T-cell (primary cell): ENCODE results near the gene TMEM254. TPM values are rescaled to one million over a fixed set of nuclear protein-coding genes. Genes with fewer than 3 reads are reported as not detected.
A peak's percentile ranks its signal among the peaks of the same experiment; 100 is the strongest.
"Not testable (repeated sequence)": the region's sequence is repeated elsewhere in the genome, so short reads cannot be mapped to it uniquely, and the experiment has no call there.

Experiments
- ATAC-seq, 4 experiments: fragments of 200-7000 bp in 3 of 4; fragments of 150-1000 bp in 1 of 4; cut with Tn5 transposase; replicated peaks in 1 of 4; 1 replicate in 3 of 4; 2 replicates in 1 of 4; pipeline ENCODE4 v1.10.0; 2021; ENCODE audit warnings: moderate library complexity in 3 of 4, mild to moderate bottlenecking in 2 of 4, moderate number of reproducible peaks in 1 of 4
- CTCF ChIA-PET, 2 donors: fragments of 300-600 bp; sonication (Branson Sonifier 250); formaldehyde crosslinking; loops; one replicate each; lab custom pipeline; 2022; ENCODE audit warnings: antibody characterized with exemption in 2 of 2; lab: Charles Lee
- POLR2A ChIA-PET, 2 donors: fragments of 300-600 bp; sonication (Branson Sonifier 250); formaldehyde crosslinking; loops; one replicate each; lab custom pipeline; 2022; ENCODE audit warnings: antibody characterized with exemption in 2 of 2; lab: Charles Lee
- DNase-seq, 35 experiments: peaks; one replicate each; pipeline versions ENCODE4 v3.0.0 to v3.0.0-alpha.2; 2013 to 2023
- H3K27ac ChIP-seq: one replicate; pipeline ENCODE4 v1.5.1; 2013; ENCODE audit warnings: low read length
- H3K27me3 ChIP-seq, 2 experiments: replicated peaks in 1 of 2; 1 replicate in 1 of 2; 2 replicates in 1 of 2; pipeline versions ENCODE4 v1.6.1 to v1.7.0; 2013; ENCODE audit warnings: low read length in 1 of 2, mixed read lengths in 1 of 2; ENCODE audit not compliant: control insufficient read depth in 2 of 2, insufficient read depth in 2 of 2; ENCODE audit errors: extremely low read depth in 1 of 2
- H3K36me3 ChIP-seq, 2 donors: 1 replicate in 1 of 2; 2 replicates in 1 of 2; pipeline versions ENCODE4 v1.6.1 to v1.7.0; 2013; ENCODE audit warnings: low read length in 1 of 2; ENCODE audit not compliant: control insufficient read depth in 2 of 2, insufficient read depth in 1 of 2; ENCODE audit errors: extremely low read depth in 1 of 2
- H3K4me1 ChIP-seq, 2 experiments: 1 replicate in 1 of 2; 2 replicates in 1 of 2; pipeline versions ENCODE4 v1.6.1 to v1.7.0; 2013; ENCODE audit warnings: low read length in 2 of 2, mixed read lengths in 1 of 2; ENCODE audit not compliant: insufficient read depth in 2 of 2, control insufficient read depth in 1 of 2; ENCODE audit errors: extremely low read depth in 1 of 2
- H3K4me3 ChIP-seq, 2 donors: 1 replicate in 1 of 2; 2 replicates in 1 of 2; pipeline versions ENCODE4 v1.5.1 to v1.7.0; 2013; ENCODE audit warnings: mild to moderate bottlenecking in 2 of 2, low read length in 1 of 2, moderate library complexity in 1 of 2; ENCODE audit not compliant: control insufficient read depth in 1 of 2; ENCODE audit errors: extremely low read depth in 1 of 2
- H3K9me3 ChIP-seq: 2 replicates; pipeline ENCODE4 v1.7.0; 2013
- H3K27ac Mint-ChIP-seq, 2 donors: one replicate each; pipeline ENCODE4 v1.8.0; 2020 to 2021; ENCODE audit warnings: mild to moderate bottlenecking in 2 of 2, mixed read lengths in 2 of 2
- H3K27me3 Mint-ChIP-seq, 2 donors: one replicate each; pipeline ENCODE4 v1.8.0; 2021 to 2022; ENCODE audit warnings: mixed read lengths in 2 of 2
- H3K36me3 Mint-ChIP-seq: one replicate; pipeline ENCODE4 v1.8.0; 2021; ENCODE audit warnings: mixed read lengths
- H3K4me1 Mint-ChIP-seq, 3 donors: one replicate each; pipeline ENCODE4 v1.8.0; 2020 to 2022; ENCODE audit warnings: mixed read lengths in 3 of 3, mild to moderate bottlenecking in 1 of 3
- H3K4me3 Mint-ChIP-seq, 3 donors: one replicate each; pipeline ENCODE4 v1.8.0; 2020 to 2022; ENCODE audit warnings: mild to moderate bottlenecking in 3 of 3, mixed read lengths in 3 of 3, moderate library complexity in 3 of 3
- H3K9me3 Mint-ChIP-seq, 3 donors: one replicate each; pipeline ENCODE4 v1.8.0; 2020 to 2022; ENCODE audit warnings: mixed read lengths in 3 of 3
- WGBS: methylation state at CpG from one replicate; pipeline ENCODE4 v1.1.5; 2013; ENCODE audit warnings: missing lambda C conversion rate; ENCODE audit not compliant: insufficient coverage; 5-methylcytosine and 5-hydroxymethylcytosine counted together
- total RNA-seq, 35 experiments: library from RNA in 6 of 35; stranded (reverse) in 6 of 35; fragments of 120-200 nt in 1 of 35; gene quantifications; one replicate each; pipeline versions ENCODE4 v1.2.1 to v1.2.4 and lab custom pipeline; 2013 to 2026

The TMEM254 gene
- total RNA-seq, 5 donors from 2014 or later (not counting 1 experiment from before 2014, with no cell fraction given) = 9.6 to 16.6 (median 13.3) TPM

DNA sequence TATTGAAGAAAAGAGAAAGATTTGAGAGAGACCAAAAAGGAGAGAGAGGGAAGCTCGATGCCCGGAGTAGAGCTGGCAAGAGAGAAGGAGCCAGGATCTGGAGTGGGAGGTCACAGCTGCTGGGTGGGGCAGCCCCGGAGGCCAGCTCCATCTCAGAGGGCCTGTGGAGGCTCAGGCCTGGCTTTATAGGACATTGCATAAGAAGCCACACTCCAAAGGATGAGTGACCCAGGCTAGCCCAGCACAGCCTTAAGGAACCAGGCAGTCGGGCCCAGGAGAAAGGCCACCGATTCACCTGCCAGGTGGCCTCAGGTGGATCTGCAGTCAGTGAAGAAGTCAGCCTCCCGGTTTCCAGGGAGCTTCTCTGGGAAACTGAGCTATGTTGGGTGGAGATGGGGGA, 54.7 kb downstream of the TMEM254 start:
- ChIA-PET POLR2A (no interaction called here), CTCF (interaction anchor here in 1 of 2 donors (0.7 kb wide), 1 partner anchor 136 kb away, joined by 7 read pairs; no protein-coding TSS in a partner anchor)
- Histone ChIP-seq H3K36me3 (no peaks in the 10 kb centered on the region), H3K27ac (no peak overlapping the region), H3K27me3 (peaks cover 6 to 56% of the 10 kb centered on the region in 2 experiments), H3K9me3 (no peaks in the 10 kb centered on the region), H3K4me1 (peaks cover 0 to 5% of the 10 kb centered on the region in 2 experiments), H3K4me3 (no peak overlapping the region)
- H3K36me3 Mint-ChIP-seq = no peaks in the 10 kb centered on the region
- WGBS = 69% methylated on average over 5 of the region's 6 CpGs
- H3K27ac Mint-ChIP-seq = no peak overlapping the region
- DNase-seq (no peak), ATAC-seq (no peak)
- H3K4me3 Mint-ChIP-seq = peak overlapping the region in 1 of 3 donors; percentile 9
- H3K9me3 Mint-ChIP-seq = no peaks in the 10 kb centered on the region
- peaks cover 32 to 46% of the 10 kb centered on the region in 2 donors for H3K27me3 Mint-ChIP-seq
- peaks cover 3 to 8% (median 7%) of the 10 kb centered on the region in 3 donors for H3K4me1 Mint-ChIP-seq

GRCh38 chr10:80133687-80134086, 55.2 kb downstream of the TMEM254 start:
- H3K27me3 ChIP-seq = peaks cover 6 to 56% of the 10 kb centered on the region in 2 experiments
- ATAC-seq, H3K4me3 Mint-ChIP-seq, H3K4me3 ChIP-seq, H3K9me3 ChIP-seq, H3K27ac ChIP-seq, POLR2A ChIA-PET, H3K27ac Mint-ChIP-seq, H3K9me3 Mint-ChIP-seq, DNase-seq, H3K36me3 Mint-ChIP-seq, H3K4me1 Mint-ChIP-seq, H3K4me1 ChIP-seq, H3K36me3 ChIP-seq: not testable (repeated sequence)
- CTCF ChIA-PET = interaction anchor here in 1 of 2 donors (0.7 kb wide), 1 partner anchor 136 kb away, joined by 7 read pairs; no protein-coding TSS in a partner anchor
- peaks cover 35 to 51% of the 10 kb centered on the region in 2 donors for H3K27me3 Mint-ChIP-seq
- 88% methylated on average over 5 of the region's 9 CpGs for WGBS

DNA sequence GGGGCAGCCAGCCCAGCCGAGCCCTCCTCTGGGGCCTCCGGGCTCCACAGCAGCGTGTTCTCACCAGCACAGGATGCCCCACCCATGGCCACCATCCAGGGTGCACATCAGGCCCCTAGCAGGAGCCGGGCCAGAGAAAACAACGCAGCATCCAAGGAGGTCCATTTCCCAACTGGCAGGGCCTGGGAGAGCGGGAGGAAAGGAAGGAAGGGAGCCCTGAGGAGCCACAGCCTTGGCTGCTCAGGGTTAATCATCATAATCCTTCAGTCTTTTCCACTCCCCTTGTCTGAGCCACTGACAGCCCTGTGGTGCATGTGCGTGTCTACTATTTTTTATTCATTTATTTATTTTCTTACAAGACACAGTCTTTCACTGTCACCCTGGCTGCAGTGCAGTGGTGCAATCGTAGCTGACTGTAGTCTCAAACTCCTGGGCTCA, 57.7 kb downstream of the TMEM254 start:
- no peak overlapping the region for H3K4me3 ChIP-seq
- H3K36me3 Mint-ChIP-seq = no peaks in the 10 kb centered on the region
- no peak overlapping the region for H3K27ac ChIP-seq
- peaks cover 0 to 5% of the 10 kb centered on the region in 2 experiments for H3K4me1 ChIP-seq
- POLR2A ChIA-PET = no interaction called here
- peaks cover 3 to 8% (median 7%) of the 10 kb centered on the region in 3 donors for H3K4me1 Mint-ChIP-seq
- H3K27ac Mint-ChIP-seq = no peak overlapping the region
- WGBS = 77% methylated on average over 6 of the region's 8 CpGs
- no peaks in the 10 kb centered on the region for H3K9me3 Mint-ChIP-seq
- DNase-seq = no peak
- ATAC-seq = no peak
- peaks cover 6 to 62% of the 10 kb centered on the region in 2 experiments for H3K27me3 ChIP-seq
- peaks cover 27 to 59% of the 10 kb centered on the region in 2 donors for H3K27me3 Mint-ChIP-seq
- CTCF ChIA-PET = no interaction called here
- no peak overlapping the region for H3K4me3 Mint-ChIP-seq
- H3K9me3 ChIP-seq = no peaks in the 10 kb centered on the region
- no peaks in the 10 kb centered on the region for H3K36me3 ChIP-seq

DNA sequence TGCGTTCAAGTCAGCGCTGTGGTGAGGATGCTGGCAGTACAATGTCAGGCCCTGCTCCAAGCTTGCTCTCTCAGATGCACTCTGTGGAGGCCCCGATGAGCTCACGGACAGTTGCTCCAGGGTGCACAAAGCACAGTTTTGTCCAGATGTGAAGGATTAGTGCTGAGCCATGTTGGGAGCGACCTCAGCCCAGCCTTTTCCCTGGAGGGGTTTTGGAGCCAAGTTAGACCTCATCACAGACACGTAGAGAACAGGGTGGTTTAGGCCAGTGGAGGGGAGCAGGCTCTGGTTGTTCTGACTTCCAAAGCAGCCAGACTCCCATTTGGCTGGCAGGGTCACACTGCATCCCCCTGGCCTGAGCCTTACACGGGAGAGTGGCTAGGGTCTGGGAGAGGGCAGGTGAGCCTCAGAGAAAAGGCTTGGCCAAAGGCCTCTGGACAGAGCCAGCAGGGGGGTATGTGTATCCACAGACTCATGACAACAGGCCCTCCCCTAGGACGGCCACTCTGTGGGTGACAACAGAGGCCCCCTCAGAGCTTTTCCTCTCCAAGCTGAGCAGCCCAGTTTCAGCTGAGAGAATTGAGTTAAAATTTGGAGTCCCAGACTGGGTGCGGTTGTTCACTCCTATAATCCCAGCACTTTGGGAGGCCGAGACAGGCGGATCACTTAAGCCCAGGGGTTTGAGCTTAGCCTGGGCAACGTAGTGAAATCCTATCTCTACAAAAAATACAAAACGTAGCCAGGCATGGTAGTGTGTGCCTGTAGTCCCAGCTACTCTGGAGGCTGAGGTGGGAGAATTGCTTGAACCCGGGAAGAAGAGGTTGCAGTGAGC, 58.8 kb downstream of the TMEM254 start:
- Mint-ChIP-seq H3K4me3 (no peak overlapping the region), H3K27ac (no peak overlapping the region), H3K36me3 (no peaks in the 10 kb centered on the region), H3K4me1 (peaks cover 3 to 7% (median 4%) of the 10 kb centered on the region in 3 donors), H3K9me3 (no peaks in the 10 kb centered on the region), H3K27me3 (peaks cover 19 to 51% of the 10 kb centered on the region in 2 donors)
- DNase-seq (no peak), ATAC-seq (no peak)
- Histone ChIP-seq H3K27me3 (peaks cover 6 to 61% of the 10 kb centered on the region in 2 experiments), H3K4me1 (peaks cover 0 to 5% of the 10 kb centered on the region in 2 experiments), H3K27ac (no peak overlapping the region), H3K4me3 (no peak overlapping the region), H3K9me3 (no peaks in the 10 kb centered on the region), H3K36me3 (no peaks in the 10 kb centered on the region)
- POLR2A ChIA-PET = no interaction called here
- CTCF ChIA-PET = interaction anchor here in 1 of 2 donors (0.7 kb wide), 1 partner anchor 305 kb away, joined by 3 read pairs; no protein-coding TSS in a partner anchor
- 91% methylated on average over 5 of the region's 14 CpGs for WGBS

GRCh38 chr10:80137920-80138319, 59.5 kb downstream of the TMEM254 start:
- Mint-ChIP-seq H3K27me3 (peaks cover 16 to 49% of the 10 kb centered on the region in 2 donors), H3K4me1 (peaks cover 1 to 3% (median 2%) of the 10 kb centered on the region in 3 donors), H3K27ac (no peak overlapping the region), H3K4me3 (no peak overlapping the region), H3K36me3 (no peaks in the 10 kb centered on the region), H3K9me3 (no peaks in the 10 kb centered on the region)
- Histone ChIP-seq H3K4me1 (no peaks in the 10 kb centered on the region), H3K27me3 (peaks cover 6 to 54% of the 10 kb centered on the region in 2 experiments), H3K36me3 (no peaks in the 10 kb centered on the region), H3K9me3 (no peaks in the 10 kb centered on the region), H3K27ac (no peak overlapping the region), H3K4me3 (no peak overlapping the region)
- no peak for ATAC-seq
- 58% methylated on average over 2 of the region's 4 CpGs for WGBS
- no peak for DNase-seq
- ChIA-PET POLR2A (no interaction called here), CTCF (interaction anchor here in 1 of 2 donors (0.7 kb wide), 1 partner anchor 305 kb away, joined by 3 read pairs; no protein-coding TSS in a partner anchor)

DNA sequence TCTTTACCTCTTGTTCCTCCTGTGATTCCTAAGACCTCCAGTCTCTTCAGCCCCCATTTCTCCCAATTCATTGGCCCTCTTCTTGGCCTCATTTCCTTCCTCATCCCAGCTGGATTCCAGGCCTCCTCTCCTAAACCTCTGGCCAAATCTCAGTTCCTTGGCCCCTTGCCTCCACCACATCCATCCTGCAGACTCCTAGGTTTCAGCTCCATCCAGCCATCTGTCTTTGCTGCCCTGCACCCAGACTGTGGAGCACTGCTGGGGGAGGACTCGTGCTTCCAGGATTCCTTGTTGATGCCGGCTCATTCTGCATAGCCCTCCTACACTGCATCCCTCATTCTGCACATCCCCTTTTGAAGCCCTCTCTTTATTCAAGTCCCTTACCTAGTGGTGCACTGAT, 60.8 kb downstream of the TMEM254 start:
- H3K27ac Mint-ChIP-seq = peak overlapping the region in 1 of 2 donors; percentile 36
- Histone ChIP-seq H3K36me3 (no peaks in the 10 kb centered on the region), H3K9me3 (no peaks in the 10 kb centered on the region), H3K4me3 (no peak overlapping the region), H3K4me1 (peaks cover 5 to 6% of the 10 kb centered on the region in 2 experiments), H3K27ac (no peak overlapping the region), H3K27me3 (peaks cover 0 to 45% of the 10 kb centered on the region in 2 experiments)
- H3K4me1 Mint-ChIP-seq = peaks cover 6 to 9% (median 7%) of the 10 kb centered on the region in 3 donors
- H3K36me3 Mint-ChIP-seq = no peaks in the 10 kb centered on the region
- ChIA-PET POLR2A (interaction anchor here in 1 of 2 donors (0.7 kb wide), 1 partner anchor 135 kb away, joined by 7 read pairs; no protein-coding TSS in a partner anchor), CTCF (interaction anchor here in 1 of 2 donors (0.7 kb wide), 1 partner anchor 83 kb away, joined by 3 read pairs; no protein-coding TSS in a partner anchor)
- ATAC-seq (no peak), DNase-seq (no peak)
- H3K27me3 Mint-ChIP-seq = peaks cover 7 to 38% of the 10 kb centered on the region in 2 donors
- no peaks in the 10 kb centered on the region for H3K9me3 Mint-ChIP-seq
- WGBS = 40% methylated on average over 1 of the region's 2 CpGs
- H3K4me3 Mint-ChIP-seq = no peak overlapping the region
